ENCODE data around the gene DNAJB13. TPM values are rescaled to one million over a fixed set of nuclear protein-coding genes. Genes with fewer than 3 reads are reported as not detected.

Gene DNAJB13
- total and polyA plus RNA-seq, 2 of the 13 experiments (the other 11 are each of a cell fraction or from before 2014, with no cell fraction given) = 2.3 TPM; not detected in 1

DNA sequence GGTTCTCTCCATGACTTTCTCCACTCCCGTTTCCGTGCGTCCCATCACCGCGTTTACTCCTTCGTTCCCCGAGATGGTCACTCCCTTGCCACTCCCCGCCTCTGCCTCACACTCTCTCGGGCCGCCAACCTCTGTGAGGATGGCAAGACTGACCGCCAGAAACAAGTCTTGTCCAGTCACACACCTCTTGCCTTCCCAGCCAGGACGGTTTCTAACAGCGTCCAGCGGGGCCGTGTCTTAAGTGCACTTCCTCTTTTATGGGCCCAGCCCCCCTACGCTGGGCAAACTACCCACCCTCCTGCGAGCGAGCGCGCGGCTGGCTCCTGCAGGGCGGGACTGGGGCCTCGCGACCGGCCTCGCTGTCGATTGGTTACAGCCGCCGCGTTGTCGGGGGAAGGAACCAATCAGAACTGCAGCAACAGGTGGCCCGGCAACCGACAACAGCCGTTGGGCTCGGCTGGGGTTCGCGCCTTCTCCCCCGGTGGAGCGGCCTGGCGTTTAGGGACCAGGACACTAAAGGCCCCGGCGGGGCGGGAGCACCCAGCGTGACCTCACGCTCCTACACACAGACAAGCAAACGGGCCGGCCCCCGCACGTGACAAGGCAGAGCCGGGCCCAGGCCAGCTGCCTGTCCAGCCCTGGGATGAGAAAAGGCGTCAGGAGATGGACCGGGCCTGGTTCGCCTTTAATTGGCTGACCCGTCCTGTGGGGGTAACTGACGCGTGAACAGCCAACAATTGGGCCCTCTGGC is 32.3 kb downstream of the DNAJB13 start (continued):
- TF ChIP-seq, protein P1, sequence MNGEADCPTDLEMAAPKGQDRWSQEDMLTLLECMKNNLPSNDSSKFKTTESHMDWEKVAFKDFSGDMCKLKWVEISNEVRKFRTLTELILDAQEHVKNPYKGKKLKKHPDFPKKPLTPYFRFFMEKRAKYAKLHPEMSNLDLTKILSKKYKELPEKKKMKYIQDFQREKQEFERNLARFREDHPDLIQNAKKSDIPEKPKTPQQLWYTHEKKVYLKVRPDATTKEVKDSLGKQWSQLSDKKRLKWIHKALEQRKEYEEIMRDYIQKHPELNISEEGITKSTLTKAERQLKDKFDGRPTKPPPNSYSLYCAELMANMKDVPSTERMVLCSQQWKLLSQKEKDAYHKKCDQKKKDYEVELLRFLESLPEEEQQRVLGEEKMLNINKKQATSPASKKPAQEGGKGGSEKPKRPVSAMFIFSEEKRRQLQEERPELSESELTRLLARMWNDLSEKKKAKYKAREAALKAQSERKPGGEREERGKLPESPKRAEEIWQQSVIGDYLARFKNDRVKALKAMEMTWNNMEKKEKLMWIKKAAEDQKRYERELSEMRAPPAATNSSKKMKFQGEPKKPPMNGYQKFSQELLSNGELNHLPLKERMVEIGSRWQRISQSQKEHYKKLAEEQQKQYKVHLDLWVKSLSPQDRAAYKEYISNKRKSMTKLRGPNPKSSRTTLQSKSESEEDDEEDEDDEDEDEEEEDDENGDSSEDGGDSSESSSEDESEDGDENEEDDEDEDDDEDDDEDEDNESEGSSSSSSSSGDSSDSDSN (CRISPR knock-in tag; IDR thresholded peaks at IDR 0.05) = peak; percentile 68
- TF ChIP-seq HNF4A (CRISPR knock-in tag; IDR thresholded peaks at IDR 0.05) (peak; percentile 27), WIZ (CRISPR knock-in tag; IDR thresholded peaks at IDR 0.05) (0 out of 2 replicates have a peak, but pooled peaks have one; percentile 64), ZNF740 (CRISPR knock-in tag; IDR thresholded peaks at IDR 0.05) (peak; percentile 74), GRHL1 (CRISPR knock-in tag; conservative IDR thresholded peaks at IDR 0.05) (no peak), KMT2A (CRISPR knock-in tag; IDR thresholded peaks at IDR 0.05) (peak; percentile 70; the same call in 1 of the 2 replicates), SALL2 (CRISPR knock-in tag; IDR thresholded peaks at IDR 0.05) (peak; percentile 82), ZNF367 (CRISPR knock-in tag; IDR thresholded peaks at IDR 0.05; ENCODE audit: borderline replicate concordance) (peak; percentile 89), ZSCAN29 (CRISPR knock-in tag; conservative IDR thresholded peaks at IDR 0.05) (0 out of 2 replicates have a peak, but pooled peaks have one; percentile 38), GZF1 (CRISPR knock-in tag; IDR thresholded peaks at IDR 0.05) (0 out of 2 replicates have a peak, but pooled peaks have one; percentile 37), ZFP37 (CRISPR knock-in tag; IDR thresholded peaks at IDR 0.05; ENCODE audit: borderline replicate concordance) (peak; percentile 95), PHF21A (CRISPR knock-in tag; IDR thresholded peaks at IDR 0.05) (peak; percentile 98), PHB2 (IDR thresholded peaks at IDR 0.05; ENCODE audit: partially characterized antibody) (no peak), GLMP (CRISPR knock-in tag; IDR thresholded peaks at IDR 0.05; ENCODE audit: borderline replicate concordance) (no peak), CENPBD1 (CRISPR knock-in tag; IDR thresholded peaks at IDR 0.05; ENCODE audit: borderline replicate concordance, low read depth) (no peak)
- TF ChIP-seq, protein P2, sequence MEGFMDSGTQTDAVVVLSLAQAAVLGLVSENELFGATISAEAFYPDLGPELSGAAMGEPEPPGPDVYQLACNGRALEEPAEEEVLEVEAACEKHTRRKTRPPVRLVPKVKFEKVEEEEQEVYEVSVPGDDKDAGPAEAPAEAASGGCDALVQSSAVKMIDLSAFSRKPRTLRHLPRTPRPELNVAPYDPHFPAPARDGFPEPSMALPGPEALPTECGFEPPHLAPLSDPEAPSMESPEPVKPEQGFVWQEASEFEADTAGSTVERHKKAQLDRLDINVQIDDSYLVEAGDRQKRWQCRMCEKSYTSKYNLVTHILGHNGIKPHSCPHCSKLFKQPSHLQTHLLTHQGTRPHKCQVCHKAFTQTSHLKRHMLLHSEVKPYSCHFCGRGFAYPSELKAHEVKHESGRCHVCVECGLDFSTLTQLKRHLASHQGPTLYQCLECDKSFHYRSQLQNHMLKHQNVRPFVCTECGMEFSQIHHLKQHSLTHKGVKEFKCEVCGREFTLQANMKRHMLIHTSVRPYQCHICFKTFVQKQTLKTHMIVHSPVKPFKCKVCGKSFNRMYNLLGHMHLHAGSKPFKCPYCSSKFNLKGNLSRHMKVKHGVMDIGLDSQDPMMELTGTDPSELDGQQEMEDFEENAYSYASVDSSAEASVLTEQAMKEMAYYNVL (CRISPR knock-in tag; IDR thresholded peaks at IDR 0.05; ENCODE audit: borderline replicate concordance) = peak; percentile 24; the same call in 1 of the 2 replicates
- TF ChIP-seq, protein P3, sequence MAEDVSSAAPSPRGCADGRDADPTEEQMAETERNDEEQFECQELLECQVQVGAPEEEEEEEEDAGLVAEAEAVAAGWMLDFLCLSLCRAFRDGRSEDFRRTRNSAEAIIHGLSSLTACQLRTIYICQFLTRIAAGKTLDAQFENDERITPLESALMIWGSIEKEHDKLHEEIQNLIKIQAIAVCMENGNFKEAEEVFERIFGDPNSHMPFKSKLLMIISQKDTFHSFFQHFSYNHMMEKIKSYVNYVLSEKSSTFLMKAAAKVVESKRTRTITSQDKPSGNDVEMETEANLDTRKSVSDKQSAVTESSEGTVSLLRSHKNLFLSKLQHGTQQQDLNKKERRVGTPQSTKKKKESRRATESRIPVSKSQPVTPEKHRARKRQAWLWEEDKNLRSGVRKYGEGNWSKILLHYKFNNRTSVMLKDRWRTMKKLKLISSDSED (CRISPR knock-in tag; IDR thresholded peaks at IDR 0.05) = 0 out of 2 replicates have a peak, but pooled peaks have one; percentile 43
- TF ChIP-seq, protein P4, sequence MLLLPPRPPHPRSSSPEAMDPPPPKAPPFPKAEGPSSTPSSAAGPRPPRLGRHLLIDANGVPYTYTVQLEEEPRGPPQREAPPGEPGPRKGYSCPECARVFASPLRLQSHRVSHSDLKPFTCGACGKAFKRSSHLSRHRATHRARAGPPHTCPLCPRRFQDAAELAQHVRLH (CRISPR knock-in tag; IDR thresholded peaks at IDR 0.05; ENCODE audit: borderline replicate concordance, low read depth) = no peak; the same call in none of the 2 replicates

Data from HepG2 (cell line).